ENCODE results near the gene UBE2C. TPM values are rescaled to one million over a fixed set of nuclear protein-coding genes. Genes with fewer than 3 reads are reported as not detected.

Gene UBE2C
- total RNA-seq, 1 experiment from 2014 or later, result 76.9 TPM

DNA sequence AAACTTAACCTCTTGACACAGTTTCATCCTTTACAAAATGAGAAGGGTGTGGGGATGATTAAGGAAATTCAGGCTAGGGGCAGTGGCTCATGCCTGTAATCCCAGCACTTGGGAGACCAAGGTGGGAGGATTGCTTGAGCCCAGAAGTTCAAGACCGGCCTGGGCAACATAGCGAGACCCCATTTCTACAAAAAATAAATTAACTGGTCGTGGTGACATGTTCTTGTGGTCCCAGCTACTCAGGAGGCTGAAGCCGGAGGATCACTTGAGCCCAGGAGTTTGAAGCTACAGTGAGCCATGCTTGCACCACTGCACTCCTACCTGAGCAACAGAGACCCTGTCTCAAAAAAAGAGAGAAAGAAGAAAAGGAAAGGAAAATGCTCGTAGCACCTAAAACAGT is 54.0 kb downstream of the UBE2C start:
- no peak for DNase-seq (ENCODE audit: low read depth, low spot score)
- in situ Hi-C loops (cut with HindIII; ENCODE audit: low pct_unique_long_range_greater_than_20kb, low sequenced_read_pairs), result no loop called here

Small RNA genes lying within 50 kb of the gene (small RNA-seq; reads per million reads assigned to genes)
- 0 to 0.05 reads per million in 2 experiments for gene RNU6ATAC38P

Other genes with a start within 250 kb of the UBE2C start
- gene WFDC8, start 233.4 kb upstream of the UBE2C start, total RNA-seq (2014; rRNA removed; shearing (Covaris generic)), result not detected in 2 replicates
- gene WFDC10A, start 182.9 kb upstream of the UBE2C start, total RNA-seq (2014; rRNA removed; shearing (Covaris generic)), result not detected in 2 replicates
- gene WFDC9, start 181.4 kb upstream of the UBE2C start, total RNA-seq (2014; rRNA removed; shearing (Covaris generic)), result not detected in 2 replicates
- gene WFDC11, start 142.4 kb upstream of the UBE2C start, total RNA-seq (2014; rRNA removed; shearing (Covaris generic)), result not detected in 2 replicates
- gene WFDC13, start 110.6 kb upstream of the UBE2C start, total RNA-seq (2014; rRNA removed; shearing (Covaris generic)), result not detected in 2 replicates
- gene WFDC10B, start 107.6 kb upstream of the UBE2C start, total RNA-seq (2014; rRNA removed; shearing (Covaris generic)), result not detected in 2 replicates
- not detected in 2 replicates for gene SPINT4, start 90.3 kb upstream of the UBE2C start, total RNA-seq (2014; rRNA removed; shearing (Covaris generic))
- 0.58 TPM in 1 of 2 replicates, not detected in the other for gene WFDC3, start 20.8 kb upstream of the UBE2C start, total RNA-seq (2014; rRNA removed; shearing (Covaris generic))
- gene DNTTIP1, start 20.7 kb upstream of the UBE2C start, total RNA-seq (2014; rRNA removed; shearing (Covaris generic)), result 26.4 and 31.6 TPM in 2 replicates
- gene TNNC2, start 14.7 kb downstream of the UBE2C start, total RNA-seq (2014; rRNA removed; shearing (Covaris generic)), result 0.37 TPM in 1 of 2 replicates, not detected in the other
- 14.8 and 25.5 TPM in 2 replicates for gene SNX21, start 21.2 kb downstream of the UBE2C start, total RNA-seq (2014; rRNA removed; shearing (Covaris generic))
- gene ACOT8, start 44.7 kb downstream of the UBE2C start, total RNA-seq (2014; rRNA removed; shearing (Covaris generic)), result 49.4 and 60.4 TPM in 2 replicates
- 3.0 and 3.4 TPM in 2 replicates for gene ZSWIM3, start 45.0 kb downstream of the UBE2C start, total RNA-seq (2014; rRNA removed; shearing (Covaris generic))
- 11.5 and 13.7 TPM in 2 replicates for gene ZSWIM1, start 68.6 kb downstream of the UBE2C start, total RNA-seq (2014; rRNA removed; shearing (Covaris generic))
- gene SPATA25, start 75.0 kb downstream of the UBE2C start, total RNA-seq (2014; rRNA removed; shearing (Covaris generic)), result 1.3 and 2.2 TPM in 2 replicates
- gene NEURL2, start 78.6 kb downstream of the UBE2C start, total RNA-seq (2014; rRNA removed; shearing (Covaris generic)), result 7.1 and 8.9 TPM in 2 replicates
- 447 and 457 TPM in 2 replicates for gene CTSA, start 78.7 kb downstream of the UBE2C start, total RNA-seq (2014; rRNA removed; shearing (Covaris generic))
- gene PLTP, start 99.5 kb downstream of the UBE2C start, total RNA-seq (2014; rRNA removed; shearing (Covaris generic)), result 18.5 and 19.9 TPM in 2 replicates
- gene PCIF1, start 122.0 kb downstream of the UBE2C start, total RNA-seq (2014; rRNA removed; shearing (Covaris generic)), result 9.2 and 10.9 TPM in 2 replicates
- gene ZNF335, start 159.6 kb downstream of the UBE2C start, total RNA-seq (2014; rRNA removed; shearing (Covaris generic)), result 8.4 and 10.1 TPM in 2 replicates
- gene MMP9, start 196.3 kb downstream of the UBE2C start, total RNA-seq (2014; rRNA removed; shearing (Covaris generic)), result not detected in 2 replicates
- gene SLC12A5, start 216.6 kb downstream of the UBE2C start, total RNA-seq (2014; rRNA removed; shearing (Covaris generic)), result 0.74 and 1.5 TPM in 2 replicates

All from SK-MEL-5 (cell line).